ENCODE measurements around the gene HSPA12A. TPM values are rescaled to one million over a fixed set of nuclear protein-coding genes. Genes with fewer than 3 reads are reported as not detected.

The HSPA12A gene
- total RNA-seq, 1 donor from 2014 or later = 4.0 TPM

- H3K27ac Mint-ChIP-seq (ENCODE audit: unreplicated experiment) = no peak overlapping the region
- no peaks in the 10 kb centered on the region for H3K9me3 Mint-ChIP-seq (ENCODE audit: unreplicated experiment)
- no peak for DNase-seq (ENCODE audit: extremely low spot score, unreplicated experiment)
- H3K4me1 Mint-ChIP-seq (ENCODE audit: unreplicated experiment) = peaks cover 5% of the 10 kb centered on the region
- no peak overlapping the region for H3K4me3 Mint-ChIP-seq (ENCODE audit: unreplicated experiment)
- TF ChIP-seq CTCF (IDR thresholded peaks at IDR 0.05) = no peak
- no peaks in the 10 kb centered on the region for H3K27me3 Mint-ChIP-seq (ENCODE audit: unreplicated experiment)
- H3K36me3 Mint-ChIP-seq (ENCODE audit: unreplicated experiment) = no peaks in the 10 kb centered on the region
These were observed 24.3 kb downstream of the HSPA12A start for GRCh38 chr10:116718058-116718457.

GRCh38 chr10:116716381-116716780 is 26.0 kb downstream of the HSPA12A start:
- no peak overlapping the region for H3K4me3 Mint-ChIP-seq (ENCODE audit: unreplicated experiment)

GRCh38 chr10:116715839-116716377 is 26.5 kb downstream of the HSPA12A start:
- Mint-ChIP-seq H3K9me3 (ENCODE audit: unreplicated experiment) (no peaks in the 10 kb centered on the region), H3K27me3 (ENCODE audit: unreplicated experiment) (no peaks in the 10 kb centered on the region), H3K4me1 (ENCODE audit: unreplicated experiment) (peaks cover under 1% of the 10 kb centered on the region), H3K27ac (ENCODE audit: unreplicated experiment) (no peak overlapping the region), H3K4me3 (ENCODE audit: unreplicated experiment) (no peak overlapping the region), H3K36me3 (ENCODE audit: unreplicated experiment) (no peaks in the 10 kb centered on the region)
- DNase-seq (ENCODE audit: extremely low spot score, unreplicated experiment) = no peak
- no peak for TF ChIP-seq CTCF (IDR thresholded peaks at IDR 0.05)

More at GRCh38 chr10:116716381-116716780, 26.0 kb downstream of the HSPA12A start:
- Mint-ChIP-seq H3K36me3 (ENCODE audit: unreplicated experiment) (no peaks in the 10 kb centered on the region), H3K9me3 (ENCODE audit: unreplicated experiment) (no peaks in the 10 kb centered on the region), H3K4me1 (ENCODE audit: unreplicated experiment) (peaks cover 5% of the 10 kb centered on the region), H3K27me3 (ENCODE audit: unreplicated experiment) (no peaks in the 10 kb centered on the region), H3K27ac (ENCODE audit: unreplicated experiment) (no peak overlapping the region)
- no peak for DNase-seq (ENCODE audit: extremely low spot score, unreplicated experiment)
- TF ChIP-seq CTCF (IDR thresholded peaks at IDR 0.05) = no peak

- Mint-ChIP-seq H3K27me3 (ENCODE audit: unreplicated experiment) (no peaks in the 10 kb centered on the region), H3K27ac (ENCODE audit: unreplicated experiment) (no peak overlapping the region), H3K4me1 (ENCODE audit: unreplicated experiment) (no peaks in the 10 kb centered on the region), H3K4me3 (ENCODE audit: unreplicated experiment) (no peak overlapping the region), H3K9me3 (ENCODE audit: unreplicated experiment) (no peaks in the 10 kb centered on the region), H3K36me3 (ENCODE audit: unreplicated experiment) (no peaks in the 10 kb centered on the region)
- no peak for TF ChIP-seq CTCF (IDR thresholded peaks at IDR 0.05)
- no peak for DNase-seq (ENCODE audit: extremely low spot score, unreplicated experiment)
These were observed 27.0 kb downstream of the HSPA12A start for GRCh38 chr10:116715341-116715740.

- Mint-ChIP-seq H3K4me1 (ENCODE audit: unreplicated experiment) (no peaks in the 10 kb centered on the region), H3K27me3 (ENCODE audit: unreplicated experiment) (no peaks in the 10 kb centered on the region), H3K27ac (ENCODE audit: unreplicated experiment) (no peak overlapping the region), H3K36me3 (ENCODE audit: unreplicated experiment) (no peaks in the 10 kb centered on the region), H3K4me3 (ENCODE audit: unreplicated experiment) (no peak overlapping the region), H3K9me3 (ENCODE audit: unreplicated experiment) (no peaks in the 10 kb centered on the region)
- DNase-seq (ENCODE audit: extremely low spot score, unreplicated experiment) = no peak
- no peak for TF ChIP-seq CTCF (IDR thresholded peaks at IDR 0.05)
These were observed 28.5 kb downstream of the HSPA12A start for GRCh38 chr10:116713846-116714245.
